ENCODE measurements around the gene AKNA.

DNA sequence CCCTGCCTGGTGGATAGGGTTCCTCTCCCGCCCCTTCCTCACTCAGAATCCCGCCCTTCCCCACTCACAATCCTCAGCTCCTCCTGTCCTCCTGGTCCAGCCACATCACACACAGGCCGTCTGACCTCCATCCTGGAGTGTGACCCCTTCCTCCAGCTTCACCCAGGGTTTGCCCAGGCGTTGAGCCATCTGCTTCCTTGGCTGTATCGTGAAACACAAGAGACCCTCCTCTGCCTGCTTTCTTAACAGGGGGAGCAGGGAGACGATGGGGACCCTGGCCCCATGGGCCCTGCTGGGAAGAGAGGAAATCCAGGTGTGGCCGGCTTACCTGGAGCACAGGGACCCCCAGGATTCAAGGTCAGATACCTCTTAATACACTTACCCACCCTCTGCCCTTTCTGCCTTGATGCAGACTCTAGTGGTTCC, 97.2 kb downstream of the AKNA start:
- TF ChIP-seq CTCF (conservative IDR thresholded peaks at IDR 0.05; ENCODE audit: low read length) (no peak), EZH2phosphoT487 (IDR thresholded peaks at IDR 0.05; ENCODE audit: borderline replicate concordance, low read depth, low read length) (no peak)
